Measurements from ENCODE around the gene VWA3B. TPM values are rescaled to one million over a fixed set of nuclear protein-coding genes. Genes with fewer than 3 reads are reported as not detected.
"Not testable (repeated sequence)": the region's sequence is repeated elsewhere in the genome, so short reads cannot be mapped to it uniquely, and the experiment has no call there.

Gene VWA3B
- total and polyA plus RNA-seq, 12 donors: 0.06 to 1.4 (median 0.62) TPM; not detected in 1

- DNase-seq (no peak), ATAC-seq (no peak)
- Histone ChIP-seq H3K27me3 (no peaks in the 10 kb centered on the region), H3K4me3 (no peak overlapping the region), H3K4me1 (peaks cover 0 to 12% (median 0%) of the 10 kb centered on the region in 9 donors), H3K27ac (no peak overlapping the region), H3K9me3 (peaks cover 0 to 16% (median 0%) of the 10 kb centered on the region in 11 donors), H3K36me3 (no peaks in the 10 kb centered on the region)
- WGBS, 2 donors: 65 to 67% methylated on average over 6 of the region's 6 CpGs
- intact Hi-C loops (cut with DNase I): no loop called here
- no peak for TF ChIP-seq CTCF (IDR thresholded peaks at IDR 0.05)
Observed at GRCh38 chr2:98142106-98142791, 55.3 kb downstream of the VWA3B start.

GRCh38 chr2:98145070-98145469, 58.1 kb downstream of the VWA3B start:
- H3K4me1 ChIP-seq: peaks cover 0 to 19% (median 3%) of the 10 kb centered on the region in 9 donors
- no peaks in the 10 kb centered on the region for H3K27me3 ChIP-seq
- no peak for ATAC-seq
- no peak for DNase-seq
- TF ChIP-seq CTCF (IDR thresholded peaks at IDR 0.05): no peak
- H3K9me3 ChIP-seq: peaks cover 0 to 16% (median 0%) of the 10 kb centered on the region in 11 donors
- 67 to 77% methylated on average over 3 of the region's 3 CpGs for WGBS, 2 donors
- no peak overlapping the region for H3K4me3 ChIP-seq
- intact Hi-C loops (cut with DNase I): no loop called here
- no peak overlapping the region for H3K27ac ChIP-seq
- H3K36me3 ChIP-seq: no peaks in the 10 kb centered on the region

- peaks cover 0 to 16% (median 0%) of the 10 kb centered on the region in 11 donors for H3K9me3 ChIP-seq
- H3K27ac ChIP-seq; H3K27me3 ChIP-seq; H3K4me3 ChIP-seq; intact Hi-C loops (cut with DNase I); H3K36me3 ChIP-seq; ATAC-seq; DNase-seq: not testable (repeated sequence)
- WGBS, 2 donors: 90 to 100% methylated on average over 1 of the region's 1 CpG
- H3K4me1 ChIP-seq: peaks cover 0 to 16% (median 8%) of the 10 kb centered on the region in 9 donors
Observed at GRCh38 chr2:98147900-98148299, 60.9 kb downstream of the VWA3B start.

- Histone ChIP-seq H3K36me3 (no peaks in the 10 kb centered on the region), H3K4me3 (peak overlapping the region in 6 of 10 donors; percentile 15 to 39 (median 30)), H3K27ac (peak overlapping the region in 7 of 10 donors; percentile 19 to 71 (median 29)), H3K9me3 (peaks cover 0 to 16% (median 0%) of the 10 kb centered on the region in 11 donors), H3K4me1 (peaks cover 0 to 19% (median 10%) of the 10 kb centered on the region in 9 donors), H3K27me3 (no peaks in the 10 kb centered on the region)
- ATAC-seq (peak in 1 of 8 donors; percentile 14), DNase-seq (no peak)
- no peak for TF ChIP-seq CTCF (IDR thresholded peaks at IDR 0.05)
- intact Hi-C loops (cut with DNase I): no loop called here
- WGBS, 2 donors: 48 to 60% methylated on average over 3 of the region's 3 CpGs
Observed at GRCh38 chr2:98148595-98149332, 61.8 kb downstream of the VWA3B start.

All from heart right ventricle (tissue), 16 donors.